HCT116 (cell line): Measurements from ENCODE around the gene B3GNT2.

Experiments
- EZH2 ChIP-seq: fragments of 200-600 bp; sonication (generic); IDR thresholded peaks from 2 replicates; pipeline ENCODE4 v1.6.1; 2017; ENCODE audit warnings: antibody characterized with exemption, mixed run types
- JUND ChIP-seq: IDR thresholded peaks from 2 replicates; pipeline ENCODE4 v1.6.1; 2012
- POLR2A ChIP-seq: IDR thresholded peaks from 2 replicates; pipeline ENCODE4 v1.7.0; 2011; ENCODE audit warnings: borderline replicate concordance; ENCODE audit not compliant: insufficient read depth, insufficient read length; ENCODE audit errors: extremely low read depth

- TF ChIP-seq EZH2 (no peak), JUND (no peak), POLR2A (no peak)
Measured at GRCh38 chr2:62206024-62206423, 10.1 kb downstream of the B3GNT2 start.
